ENCODE measurements around the gene EEF1G. TPM values are rescaled to one million over a fixed set of nuclear protein-coding genes. Genes with fewer than 3 reads are reported as not detected.
"Not testable (repeated sequence)": the region's sequence is repeated elsewhere in the genome, so short reads cannot be mapped to it uniquely, and the experiment has no call there.

Gene EEF1G
- polyA plus RNA-seq, 1 donor from 2014 or later = 1,555 TPM

- H3K9me3 ChIP-seq (ENCODE audit: low read length) = no peaks in the 10 kb centered on the region
- peak within 1 kb of the TSS; percentile 93 for H3K9ac ChIP-seq (ENCODE audit: low read length)
- no peaks in the 10 kb centered on the region for H4K20me1 ChIP-seq (ENCODE audit: insufficient read depth)
- H3F3A ChIP-seq (ENCODE audit: insufficient read depth, low read length, poor library complexity, severe bottlenecking) = peaks cover 6% of the 10 kb centered on the region
- peak within 1 kb of the TSS; percentile 87 for H3K4me2 ChIP-seq (ENCODE audit: low read length)
- peaks cover 8% of the 10 kb centered on the region for H3K79me2 ChIP-seq (replicated peaks; ENCODE audit: insufficient read depth, low read length)
- TF ChIP-seq REST (IDR thresholded peaks at IDR 0.05; ENCODE audit: borderline replicate concordance) (peak; percentile 16), MXI1 (conservative IDR thresholded peaks at IDR 0.05; ENCODE audit: poor library complexity, severe bottlenecking) (peak; percentile 96), POLR2AphosphoS5 (IDR thresholded peaks at IDR 0.05) (peak; percentile 85), EP300 (conservative IDR thresholded peaks at IDR 0.05; ENCODE audit: poor library complexity, severe bottlenecking) (no peak), TAF1 (IDR thresholded peaks at IDR 0.05; ENCODE audit: low read depth) (no peak)
- peak within 1 kb of the TSS; percentile 81 for H3K4me3 ChIP-seq (ENCODE audit: low read length)
- H3K36me3 ChIP-seq (ENCODE audit: insufficient read depth, low read length) = no peaks in the 10 kb centered on the region
- H3K27ac ChIP-seq (ENCODE audit: low read length) = peak within 1 kb of the TSS; percentile 78
- H3K27me3 ChIP-seq (ENCODE audit: insufficient read depth, low read depth, low read length) = no peaks in the 10 kb centered on the region
- H3K9me2 ChIP-seq (ENCODE audit: insufficient read depth, low read length) = no peaks in the 10 kb centered on the region
- peak within 1 kb of the TSS; percentile 54 for H2AFZ ChIP-seq (ENCODE audit: low read depth, low read length)
Observed at GRCh38 chr11:62621567-62622470, 48.1 kb upstream of the EEF1G start, which contains the start of gene B3GAT3. B3GAT3 (minus strand) TSS chr11:62621986; CDS start chr11:62621947, 39 bp downstream.

DNA sequence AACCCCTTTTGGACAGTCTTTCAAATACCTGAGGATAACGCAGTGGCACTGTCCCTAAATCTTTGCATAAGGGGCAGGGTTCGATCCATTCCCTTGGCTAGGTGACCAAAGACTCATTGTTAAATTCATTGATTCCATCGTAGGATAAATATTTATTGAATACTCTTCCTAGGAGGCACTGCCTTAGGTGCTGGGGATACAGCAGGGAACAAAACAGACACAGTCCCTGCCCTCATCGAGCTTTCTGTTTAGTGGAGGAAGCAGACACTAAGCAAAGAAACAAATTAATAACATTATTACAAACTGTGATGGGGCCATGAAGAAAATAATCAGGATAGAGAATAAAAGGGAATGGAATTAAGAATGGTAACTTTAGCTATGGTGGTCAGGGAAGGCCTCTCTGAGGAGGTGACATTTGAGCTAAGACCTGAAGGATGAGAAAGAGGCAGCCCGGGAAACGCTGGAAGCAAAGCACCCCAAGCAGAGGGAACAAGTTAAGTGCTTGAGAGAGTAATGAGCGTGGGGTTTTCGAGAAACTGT lies 47.4 kb upstream of the EEF1G start:
- no peaks in the 10 kb centered on the region for H3K36me3 ChIP-seq (ENCODE audit: insufficient read depth, low read length)
- H3K9me2 ChIP-seq (ENCODE audit: insufficient read depth, low read length) = no peaks in the 10 kb centered on the region
- TF ChIP-seq MXI1 (conservative IDR thresholded peaks at IDR 0.05; ENCODE audit: poor library complexity, severe bottlenecking) (no peak), POLR2AphosphoS5 (IDR thresholded peaks at IDR 0.05) (no peak), EZH2 (IDR thresholded peaks at IDR 0.05; ENCODE audit: borderline replicate concordance, insufficient read depth, low read length, poor library complexity, severe bottlenecking) (no peak), RAD21 (conservative IDR thresholded peaks at IDR 0.05) (no peak), REST (IDR thresholded peaks at IDR 0.05; ENCODE audit: borderline replicate concordance) (no peak)
- TF ChIP-seq, protein P1, sequence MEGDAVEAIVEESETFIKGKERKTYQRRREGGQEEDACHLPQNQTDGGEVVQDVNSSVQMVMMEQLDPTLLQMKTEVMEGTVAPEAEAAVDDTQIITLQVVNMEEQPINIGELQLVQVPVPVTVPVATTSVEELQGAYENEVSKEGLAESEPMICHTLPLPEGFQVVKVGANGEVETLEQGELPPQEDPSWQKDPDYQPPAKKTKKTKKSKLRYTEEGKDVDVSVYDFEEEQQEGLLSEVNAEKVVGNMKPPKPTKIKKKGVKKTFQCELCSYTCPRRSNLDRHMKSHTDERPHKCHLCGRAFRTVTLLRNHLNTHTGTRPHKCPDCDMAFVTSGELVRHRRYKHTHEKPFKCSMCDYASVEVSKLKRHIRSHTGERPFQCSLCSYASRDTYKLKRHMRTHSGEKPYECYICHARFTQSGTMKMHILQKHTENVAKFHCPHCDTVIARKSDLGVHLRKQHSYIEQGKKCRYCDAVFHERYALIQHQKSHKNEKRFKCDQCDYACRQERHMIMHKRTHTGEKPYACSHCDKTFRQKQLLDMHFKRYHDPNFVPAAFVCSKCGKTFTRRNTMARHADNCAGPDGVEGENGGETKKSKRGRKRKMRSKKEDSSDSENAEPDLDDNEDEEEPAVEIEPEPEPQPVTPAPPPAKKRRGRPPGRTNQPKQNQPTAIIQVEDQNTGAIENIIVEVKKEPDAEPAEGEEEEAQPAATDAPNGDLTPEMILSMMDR (IDR thresholded peaks at IDR 0.05; ENCODE audit: poor library complexity, severe bottlenecking) = no peak
- no peaks in the 10 kb centered on the region for H3K9me3 ChIP-seq (ENCODE audit: low read length)
- peaks cover 6% of the 10 kb centered on the region for H3F3A ChIP-seq (ENCODE audit: insufficient read depth, low read length, poor library complexity, severe bottlenecking)
- peaks cover 8% of the 10 kb centered on the region for H3K79me2 ChIP-seq (replicated peaks; ENCODE audit: insufficient read depth, low read length)
- peak overlapping the region; percentile 78 for H3K27ac ChIP-seq (ENCODE audit: low read length)
- no peaks in the 10 kb centered on the region for H3K27me3 ChIP-seq (ENCODE audit: insufficient read depth, low read depth, low read length)
- H3K4me2 ChIP-seq (ENCODE audit: low read length) = peak overlapping the region; percentile 87
- H4K20me1 ChIP-seq (ENCODE audit: insufficient read depth) = no peaks in the 10 kb centered on the region
- H3K9ac ChIP-seq (ENCODE audit: low read length) = peak overlapping the region; percentile 93
- H2AFZ ChIP-seq (ENCODE audit: low read depth, low read length) = peak overlapping the region; percentile 54
- H3K4me3 ChIP-seq (ENCODE audit: low read length) = peak overlapping the region; percentile 81

GRCh38 chr11:62616957-62617356 lies 43.3 kb upstream of the EEF1G start:
- H4K20me1 ChIP-seq (ENCODE audit: insufficient read depth); H3K27ac ChIP-seq (ENCODE audit: low read length); H3K9ac ChIP-seq (ENCODE audit: low read length): not testable (repeated sequence)

More at GRCh38 chr11:62616957-62617356, 43.3 kb upstream of the EEF1G start:
- not testable (repeated sequence) for H3F3A ChIP-seq (ENCODE audit: insufficient read depth, low read length, poor library complexity, severe bottlenecking); H3K79me2 ChIP-seq (replicated peaks; ENCODE audit: insufficient read depth, low read length); H3K9me3 ChIP-seq (ENCODE audit: low read length); H3K4me3 ChIP-seq (ENCODE audit: low read length); H3K27me3 ChIP-seq (ENCODE audit: insufficient read depth, low read depth, low read length); H3K4me2 ChIP-seq (ENCODE audit: low read length); H2AFZ ChIP-seq (ENCODE audit: low read depth, low read length); H3K36me3 ChIP-seq (ENCODE audit: insufficient read depth, low read length); H3K9me2 ChIP-seq (ENCODE audit: insufficient read depth, low read length)

All from neural cell (in vitro differentiated cells).